Endothelial cell of umbilical vein (primary cell): ENCODE results near the gene ETV6. TPM values are rescaled to one million over a fixed set of nuclear protein-coding genes. Genes with fewer than 3 reads are reported as not detected.

Experiments used
- BruUV-seq: library from RNA; stranded (reverse); fragments of 400-500 nt; replicated peaks from 2 replicates; lab custom pipeline; 2021; lab: Mats Ljungman, UMichigan
- CTCF ChIA-PET: fragments of 300-600, 350-600 bp; sonication (Branson Sonifier 250); formaldehyde crosslinking; loops from one replicate; lab custom pipeline; 2021; ENCODE audit warnings: antibody characterized with exemption, inconsistent platforms; lab: Charles Lee
- POLR2A ChIA-PET: fragments of 300-600, 350-600 bp; sonication (Branson Sonifier 250); formaldehyde crosslinking; loops from one replicate; lab custom pipeline; 2021; ENCODE audit warnings: antibody characterized with exemption, inconsistent platforms; lab: Charles Lee
- DNase-seq: peaks from one replicate; pipeline ENCODE4 v3.0.0-alpha.2; 2011; ENCODE audit warnings: low read depth, low spot score
- FAIRE-seq: peaks from 2 replicates; lab custom pipeline; 2011; peaks lifted over from hg19 to GRCh38; lab: Jason Lieb, UNC
- H2AFZ ChIP-seq: 2 replicates; pipeline ENCODE4 v1.6.0; 2012; ENCODE audit warnings: low read depth, low read length, control low read depth, inconsistent platforms
- H3K27ac ChIP-seq: 2 replicates; pipeline ENCODE4 v1.5.1; 2011; ENCODE audit warnings: low read depth, mild to moderate bottlenecking, control low read depth, low read length, moderate library complexity; ENCODE audit not compliant: insufficient read depth
- H3K27me3 ChIP-seq, 2 experiments: 2 replicates each; pipeline versions ENCODE4 v1.6.0 to v1.6.1; 2011; ENCODE audit warnings: low read length in 2 of 2, mixed read lengths in 1 of 2; ENCODE audit not compliant: control insufficient read depth in 2 of 2, insufficient read depth in 2 of 2
- H3K36me3 ChIP-seq, 2 experiments: 2 replicates in 1 of 2; 3 replicates in 1 of 2; pipeline ENCODE4 v1.5.1; 2011; ENCODE audit warnings: low read length in 2 of 2, mild to moderate bottlenecking in 1 of 2, moderate library complexity in 1 of 2; ENCODE audit not compliant: control insufficient read depth in 2 of 2, insufficient read depth in 2 of 2; ENCODE audit errors: extremely low read depth in 1 of 2
- H3K4me1 ChIP-seq: 3 replicates; pipeline ENCODE4 v1.5.1; 2011; ENCODE audit warnings: mild to moderate bottlenecking, low read length; ENCODE audit not compliant: control insufficient read depth, insufficient read depth; ENCODE audit errors: extremely low read depth
- H3K4me2 ChIP-seq: 2 replicates; pipeline ENCODE4 v1.6.1; 2011; ENCODE audit warnings: low read length, control low read depth, mixed read lengths; ENCODE audit not compliant: insufficient read depth
- H3K4me3 ChIP-seq, 3 experiments: fragments of 200-600 bp in 1 of 3; sonication (generic), shearing (Covaris generic) in 1 of 3; replicated peaks in 1 of 3; 2 replicates each; pipeline ENCODE4 v1.5.1; 2011 to 2016; ENCODE audit warnings: control low read depth in 3 of 3, low read length in 3 of 3, mild to moderate bottlenecking in 2 of 3, inconsistent platforms in 1 of 3, low read depth in 1 of 3, moderate library complexity in 1 of 3; ENCODE audit not compliant: insufficient read depth in 1 of 3
- H3K79me2 ChIP-seq: 2 replicates; pipeline ENCODE4 v1.6.0; 2012; ENCODE audit warnings: low read length, inconsistent platforms; ENCODE audit not compliant: control insufficient read depth, insufficient read depth
- H3K9ac ChIP-seq: replicated peaks from 2 replicates; pipeline ENCODE3; 2011; ENCODE audit warnings: low read length, control low read depth; ENCODE audit not compliant: insufficient read depth; ENCODE audit errors: extremely low read depth
- H3K9me1 ChIP-seq: replicated peaks from 3 replicates; pipeline ENCODE4 v1.6.0; 2011; ENCODE audit warnings: mild to moderate bottlenecking, low read length; ENCODE audit not compliant: control insufficient read depth, insufficient read depth; ENCODE audit errors: extremely low read depth
- H3K9me3 ChIP-seq: replicated peaks from 2 replicates; pipeline ENCODE4 v1.5.1; 2012; ENCODE audit warnings: low read length, inconsistent platforms; ENCODE audit not compliant: control insufficient read depth, insufficient read depth
- H4K20me1 ChIP-seq: replicated peaks from 2 replicates; pipeline ENCODE3; 2011; ENCODE audit warnings: mild to moderate bottlenecking, low read length; ENCODE audit not compliant: control insufficient read depth, insufficient read depth; ENCODE audit errors: extremely low read depth
- EZH2 ChIP-seq: IDR thresholded peaks from 2 replicates; pipeline ENCODE4 v1.6.1; 2012; ENCODE audit warnings: borderline replicate concordance, low read depth, mild to moderate bottlenecking, moderate library complexity, low read length, inconsistent platforms; ENCODE audit not compliant: severe bottlenecking
- FOS ChIP-seq: IDR thresholded peaks from 2 replicates; pipeline ENCODE4 v1.6.1; 2011; ENCODE audit warnings: mild to moderate bottlenecking, low read length, moderate library complexity, borderline replicate concordance; ENCODE audit not compliant: insufficient read depth
- GATA2 ChIP-seq: IDR thresholded peaks from 2 replicates; pipeline ENCODE4 v1.7.0; 2011; ENCODE audit warnings: low read depth, mild to moderate bottlenecking, moderate library complexity, mixed read lengths, low read length; ENCODE audit not compliant: insufficient read length, insufficient read depth
- JUN ChIP-seq: IDR thresholded peaks from 2 replicates; pipeline ENCODE4 v1.6.1; 2011; ENCODE audit warnings: borderline replicate concordance, low read depth; ENCODE audit not compliant: insufficient read length, insufficient read depth
- MYC ChIP-seq: IDR thresholded peaks from one replicate; pipeline ENCODE4 v1.6.1; 2011; ENCODE audit warnings: mild to moderate bottlenecking, low read depth, low read length
- POLR2A ChIP-seq: IDR thresholded peaks from 2 replicates; pipeline ENCODE4 v1.6.1; 2012; ENCODE audit warnings: low read depth, mild to moderate bottlenecking, control low read depth, low read length
- POLR2AphosphoS5 ChIP-seq: IDR thresholded peaks from 2 replicates; pipeline ENCODE4 v1.6.1; 2012; ENCODE audit warnings: low read depth, mild to moderate bottlenecking, control low read depth, low read length, moderate library complexity; ENCODE audit not compliant: insufficient read depth
- dilution Hi-C: fragments of 300-500 bp; cut with MboI; formaldehyde crosslinking; loops from one replicate; pipeline ENCODE4 v1.15.0; 2019; ENCODE audit warnings: low sequenced_read_pairs; ENCODE audit not compliant: extremely low pct_ligation_motif_present
- intact Hi-C: fragments of 100-400 bp; cut with micrococcal nuclease; formaldehyde crosslinking; loops from one replicate; pipeline ENCODE4 v1.10.0; 2022
- polyA plus RNA-seq, 4 experiments: library from polyadenylated mRNA; depleted of rRNA in 3 of 4; stranded (reverse) in 3 of 4; unstranded in 1 of 4; fragments of >200 nt; gene quantifications; 2 replicates each; pipeline versions ENCODE4 v1.2.1 to v1.2.3, GENCODE V29; 2011 to 2012; ENCODE audit warnings: missing spikeins in 1 of 4
- total RNA-seq: library from RNA; stranded (reverse); gene quantifications from 2 replicates; pipeline ENCODE4 v1.2.3, GENCODE V29; 2021
- TF ChIP-seq, protein P1 (sequence below), 2 donors: IDR thresholded peaks; 1 replicate in 1 of 2; 2 replicates in 1 of 2; pipeline ENCODE4 v1.5.1; 2011; ENCODE audit warnings: low read length in 2 of 2, mild to moderate bottlenecking in 2 of 2, moderate library complexity in 2 of 2, control low read depth in 1 of 2, inconsistent platforms in 1 of 2, low read depth in 1 of 2; ENCODE audit not compliant: insufficient read depth in 1 of 2; ENCODE audit errors: extremely low read depth in 1 of 2
- TF ChIP-seq, protein P2 (sequence below): IDR thresholded peaks from 2 replicates; pipeline ENCODE4 v1.6.1; 2011; ENCODE audit not compliant: insufficient read depth, insufficient read length

ETV6 gene
- total and polyA plus RNA-seq, 2 donors (not counting 3 experiments of a cell fraction or from before 2014, with no cell fraction given): 15.9 to 57.1 TPM

DNA sequence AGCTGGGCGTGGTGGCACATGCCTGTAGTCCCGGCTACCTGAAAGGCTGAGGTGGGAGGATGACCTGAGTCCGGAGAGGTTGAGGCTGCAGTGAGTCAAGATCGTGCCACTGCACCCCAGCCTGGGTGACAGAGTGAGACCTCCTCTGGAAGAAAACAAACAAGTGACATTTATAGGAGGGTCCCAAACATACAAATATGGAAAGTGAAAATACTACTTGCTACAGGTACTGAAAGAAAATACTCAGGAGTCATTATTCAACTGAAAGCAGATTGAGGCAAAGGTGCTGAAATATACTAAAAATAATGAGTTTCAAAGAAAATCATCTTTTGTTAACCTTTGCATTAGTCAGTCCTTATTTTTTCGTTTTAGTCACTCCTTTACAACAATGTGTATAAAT lies 53.5 kb downstream of the ETV6 start:
- Histone ChIP-seq H3K4me2 (no peak overlapping the region), H4K20me1 (no peaks in the 10 kb centered on the region), H3K9me3 (no peaks in the 10 kb centered on the region), H3K36me3 (no peaks in the 10 kb centered on the region), H3K9ac (no peak overlapping the region), H2AFZ (no peak overlapping the region), H3K4me1 (peaks cover 19% of the 10 kb centered on the region), H3K27ac (no peak overlapping the region), H3K27me3 (no peaks in the 10 kb centered on the region), H3K4me3 (no peak overlapping the region), H3K9me1 (no peaks in the 10 kb centered on the region), H3K79me2 (peaks cover 77% of the 10 kb centered on the region)
- ChIA-PET POLR2A (no interaction called here), CTCF (no interaction called here)
- FAIRE-seq: no peak
- intact Hi-C loops: no loop called here
- TF ChIP-seq, protein P1, sequence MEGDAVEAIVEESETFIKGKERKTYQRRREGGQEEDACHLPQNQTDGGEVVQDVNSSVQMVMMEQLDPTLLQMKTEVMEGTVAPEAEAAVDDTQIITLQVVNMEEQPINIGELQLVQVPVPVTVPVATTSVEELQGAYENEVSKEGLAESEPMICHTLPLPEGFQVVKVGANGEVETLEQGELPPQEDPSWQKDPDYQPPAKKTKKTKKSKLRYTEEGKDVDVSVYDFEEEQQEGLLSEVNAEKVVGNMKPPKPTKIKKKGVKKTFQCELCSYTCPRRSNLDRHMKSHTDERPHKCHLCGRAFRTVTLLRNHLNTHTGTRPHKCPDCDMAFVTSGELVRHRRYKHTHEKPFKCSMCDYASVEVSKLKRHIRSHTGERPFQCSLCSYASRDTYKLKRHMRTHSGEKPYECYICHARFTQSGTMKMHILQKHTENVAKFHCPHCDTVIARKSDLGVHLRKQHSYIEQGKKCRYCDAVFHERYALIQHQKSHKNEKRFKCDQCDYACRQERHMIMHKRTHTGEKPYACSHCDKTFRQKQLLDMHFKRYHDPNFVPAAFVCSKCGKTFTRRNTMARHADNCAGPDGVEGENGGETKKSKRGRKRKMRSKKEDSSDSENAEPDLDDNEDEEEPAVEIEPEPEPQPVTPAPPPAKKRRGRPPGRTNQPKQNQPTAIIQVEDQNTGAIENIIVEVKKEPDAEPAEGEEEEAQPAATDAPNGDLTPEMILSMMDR (IDR thresholded peaks at IDR 0.05; ENCODE audit: extremely low read depth in 1 of 2, insufficient read depth in 1 of 2, low read depth in 1 of 2, low read length in 2 of 2): no peak
- TF ChIP-seq, protein P2, sequence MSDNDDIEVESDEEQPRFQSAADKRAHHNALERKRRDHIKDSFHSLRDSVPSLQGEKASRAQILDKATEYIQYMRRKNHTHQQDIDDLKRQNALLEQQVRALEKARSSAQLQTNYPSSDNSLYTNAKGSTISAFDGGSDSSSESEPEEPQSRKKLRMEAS: no peak
- no peak for TF ChIP-seq FOS
- no peak for TF ChIP-seq POLR2AphosphoS5
- TF ChIP-seq EZH2: no peak
- TF ChIP-seq POLR2A: no peak
- no peak for TF ChIP-seq MYC
- no peak for TF ChIP-seq GATA2
- no peak for TF ChIP-seq JUN
- no peak for DNase-seq
- BruUV-seq: no TSS peak
- dilution Hi-C loops: no loop called here
